Breast epithelium (tissue), 4 donors: ENCODE results near the gene TJP1. TPM values are rescaled to one million over a fixed set of nuclear protein-coding genes. Genes with fewer than 3 reads are reported as not detected.
"Not testable (repeated sequence)": the region's sequence is repeated elsewhere in the genome, so short reads cannot be mapped to it uniquely, and the experiment has no call there.

Source experiments
- DNase-seq, 2 donors: peaks; one replicate each; pipeline ENCODE4 v3.0.0-alpha.2; 2019; ENCODE audit warnings: low spot score in 2 of 2
- H3K27ac ChIP-seq, 2 donors: fragments of 200-600 bp; sonication (generic) in 1 of 2; one replicate each; pipeline ENCODE4 v1.5.1; 2016 to 2019; ENCODE audit warnings: mild to moderate bottlenecking in 1 of 2
- H3K27me3 ChIP-seq, 2 donors: fragments of 200-600 bp; sonication (generic) in 1 of 2; one replicate each; pipeline versions ENCODE4 v1.5.1 to v1.6.0; 2017 to 2019; ENCODE audit warnings: control low read depth in 1 of 2, mild to moderate bottlenecking in 1 of 2
- H3K36me3 ChIP-seq: fragments of 200-600 bp; one replicate; pipeline ENCODE4 v1.5.1; 2019
- H3K4me1 ChIP-seq, 2 donors: fragments of 200-600 bp; sonication (generic); one replicate each; pipeline ENCODE4 v1.5.1; 2016 to 2019; ENCODE audit warnings: control low read depth in 1 of 2
- H3K4me3 ChIP-seq, 3 donors: fragments of 200-600 bp; sonication (generic); 1 replicate in 2 of 3; 2 replicates in 1 of 3; pipeline ENCODE4 v1.5.1; 2016 to 2019; ENCODE audit warnings: mild to moderate bottlenecking in 3 of 3, moderate library complexity in 2 of 3
- H3K9me3 ChIP-seq, 2 donors: fragments of 200-600 bp; sonication (generic) in 1 of 2; one replicate each; pipeline ENCODE4 v1.5.1; 2016 to 2019; ENCODE audit warnings: control low read depth in 1 of 2
- POLR2A ChIP-seq: fragments of 450-650 bp; IDR thresholded peaks from one replicate; pipeline ENCODE4 v1.6.1; 2016; ENCODE audit warnings: antibody characterized with exemption, mild to moderate bottlenecking, moderate library complexity
- POLR2AphosphoS5 ChIP-seq, 3 donors: sonication (generic); formaldehyde crosslinking; IDR thresholded peaks; one replicate each; pipeline ENCODE4 v1.6.1; 2017; ENCODE audit warnings: antibody characterized with exemption in 3 of 3
- intact Hi-C: fragments of 100-400 bp; cut with DNase I; formaldehyde crosslinking; loops from one replicate; pipeline ENCODE4 v1.15.1; 2023; ENCODE audit warnings: low total_unique reads
- total RNA-seq, 3 donors: library from RNA; depleted of rRNA; stranded (reverse); fragments of >200 nt; gene quantifications; one replicate each; pipeline ENCODE4 v1.1.0, GENCODE V29; 2016
- TF ChIP-seq, protein P1 (sequence below), 3 donors: fragments of 450-650 bp; IDR thresholded peaks; one replicate each; pipeline ENCODE4 v1.5.1; 2016 to 2017; ENCODE audit warnings: antibody characterized with exemption in 3 of 3, mild to moderate bottlenecking in 3 of 3, moderate library complexity in 3 of 3

TJP1 gene
- total RNA-seq, 3 donors from 2014 or later, result 92.8 to 101 (median 97.2) TPM

GRCh38 chr15:29672446-29672845 lies 149.8 kb downstream of the TJP1 start:
- DNase-seq, result no peak
- H3K27me3 ChIP-seq, result no peaks in the 10 kb centered on the region
- intact Hi-C loops, result no loop called here
- no peaks in the 10 kb centered on the region for H3K4me1 ChIP-seq
- H3K9me3 ChIP-seq, result no peaks in the 10 kb centered on the region
- no peak overlapping the region for H3K4me3 ChIP-seq
- TF ChIP-seq, protein P1, sequence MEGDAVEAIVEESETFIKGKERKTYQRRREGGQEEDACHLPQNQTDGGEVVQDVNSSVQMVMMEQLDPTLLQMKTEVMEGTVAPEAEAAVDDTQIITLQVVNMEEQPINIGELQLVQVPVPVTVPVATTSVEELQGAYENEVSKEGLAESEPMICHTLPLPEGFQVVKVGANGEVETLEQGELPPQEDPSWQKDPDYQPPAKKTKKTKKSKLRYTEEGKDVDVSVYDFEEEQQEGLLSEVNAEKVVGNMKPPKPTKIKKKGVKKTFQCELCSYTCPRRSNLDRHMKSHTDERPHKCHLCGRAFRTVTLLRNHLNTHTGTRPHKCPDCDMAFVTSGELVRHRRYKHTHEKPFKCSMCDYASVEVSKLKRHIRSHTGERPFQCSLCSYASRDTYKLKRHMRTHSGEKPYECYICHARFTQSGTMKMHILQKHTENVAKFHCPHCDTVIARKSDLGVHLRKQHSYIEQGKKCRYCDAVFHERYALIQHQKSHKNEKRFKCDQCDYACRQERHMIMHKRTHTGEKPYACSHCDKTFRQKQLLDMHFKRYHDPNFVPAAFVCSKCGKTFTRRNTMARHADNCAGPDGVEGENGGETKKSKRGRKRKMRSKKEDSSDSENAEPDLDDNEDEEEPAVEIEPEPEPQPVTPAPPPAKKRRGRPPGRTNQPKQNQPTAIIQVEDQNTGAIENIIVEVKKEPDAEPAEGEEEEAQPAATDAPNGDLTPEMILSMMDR (IDR thresholded peaks at IDR 0.05), result no peak
- TF ChIP-seq POLR2A, result no peak
- no peak for TF ChIP-seq POLR2AphosphoS5 (IDR thresholded peaks at IDR 0.05)
- no peak overlapping the region for H3K27ac ChIP-seq
- H3K36me3 ChIP-seq, result no peaks in the 10 kb centered on the region

DNA sequence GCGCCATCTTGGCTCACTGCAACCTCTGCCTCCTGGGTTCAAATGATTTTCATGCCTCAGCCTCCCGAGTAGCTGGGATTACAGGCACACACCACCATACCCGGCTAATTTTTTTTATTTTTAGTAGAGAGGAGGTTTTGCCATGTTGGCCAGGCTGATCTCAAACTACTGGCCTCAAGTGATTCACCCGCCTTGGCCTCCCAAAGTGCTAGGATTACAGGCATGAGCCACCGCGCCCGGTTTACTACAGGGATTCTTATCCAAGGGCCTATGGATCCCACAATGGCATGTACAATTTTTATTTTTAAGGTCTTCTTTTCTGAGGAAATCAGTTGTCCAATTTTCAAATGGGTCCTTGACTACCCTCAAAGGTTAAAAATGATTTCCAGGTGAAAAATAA lies 150.2 kb downstream of the TJP1 start:
- DNase-seq, H3K9me3 ChIP-seq, H3K4me3 ChIP-seq, intact Hi-C loops, H3K27me3 ChIP-seq, H3K27ac ChIP-seq, H3K36me3 ChIP-seq, H3K4me1 ChIP-seq: not testable (repeated sequence)

- H3K27me3 ChIP-seq, result no peaks in the 10 kb centered on the region
- no peaks in the 10 kb centered on the region for H3K36me3 ChIP-seq
- H3K4me3 ChIP-seq, result no peak overlapping the region
- H3K27ac ChIP-seq, result no peak overlapping the region
- no peaks in the 10 kb centered on the region for H3K4me1 ChIP-seq
- TF ChIP-seq, protein P1 (IDR thresholded peaks at IDR 0.05), result no peak
- no peak for TF ChIP-seq POLR2A
- no peak for TF ChIP-seq POLR2AphosphoS5 (IDR thresholded peaks at IDR 0.05)
- H3K9me3 ChIP-seq, result no peaks in the 10 kb centered on the region
- intact Hi-C loops, result no loop called here
- DNase-seq, result no peak
These were observed 151.0 kb downstream of the TJP1 start for GRCh38 chr15:29670998-29671981.

- H3K27me3 ChIP-seq, result no peaks in the 10 kb centered on the region
- DNase-seq, result no peak
- TF ChIP-seq, protein P1 (IDR thresholded peaks at IDR 0.05), result no peak
- TF ChIP-seq POLR2AphosphoS5 (IDR thresholded peaks at IDR 0.05), result no peak
- no peak for TF ChIP-seq POLR2A
- H3K4me3 ChIP-seq, result no peak overlapping the region
- no peaks in the 10 kb centered on the region for H3K4me1 ChIP-seq
- intact Hi-C loops, result no loop called here
- no peaks in the 10 kb centered on the region for H3K36me3 ChIP-seq
- no peak overlapping the region for H3K27ac ChIP-seq
- no peaks in the 10 kb centered on the region for H3K9me3 ChIP-seq
These were observed 152.0 kb downstream of the TJP1 start for GRCh38 chr15:29670266-29670665.

GRCh38 chr15:29669823-29670222 lies 152.4 kb downstream of the TJP1 start:
- TF ChIP-seq, protein P1 (IDR thresholded peaks at IDR 0.05), result no peak
- no peak for TF ChIP-seq POLR2A
- TF ChIP-seq POLR2AphosphoS5 (IDR thresholded peaks at IDR 0.05), result no peak
- Histone ChIP-seq H3K4me3 (no peak overlapping the region), H3K9me3 (no peaks in the 10 kb centered on the region), H3K27me3 (no peaks in the 10 kb centered on the region), H3K36me3 (no peaks in the 10 kb centered on the region), H3K27ac (no peak overlapping the region), H3K4me1 (no peaks in the 10 kb centered on the region)
- intact Hi-C loops, result loop anchor here (2.0 kb wide), 1 partner anchor 41 kb away; no protein-coding TSS in a partner anchor
- DNase-seq, result no peak
